HEK293 (cell line): ENCODE data around the gene ANKAR.
"Not testable (repeated sequence)": the region's sequence is repeated elsewhere in the genome, so short reads cannot be mapped to it uniquely, and the experiment has no call there.

Experiments
- CTCF ChIP-seq: fragments of 450-650 bp; formaldehyde crosslinking; IDR thresholded peaks from 2 replicates; pipeline ENCODE4 v1.5.1; 2016; ENCODE audit warnings: missing biosample characterization, missing genetic modification characterization
- ZNF274 ChIP-seq, 2 experiments: fragments of 200-500 bp in 1 of 2; fragments of 450-650 bp in 1 of 2; sonication (Bioruptor generic) in 1 of 2; formaldehyde crosslinking in 1 of 2; IDR thresholded peaks; 2 replicates each; pipeline versions ENCODE4 v1.5.1 to v1.6.1; 2014 to 2016; ENCODE audit warnings: borderline replicate concordance in 1 of 2, inconsistent platforms in 1 of 2, low read length in 1 of 2, missing biosample characterization in 1 of 2, missing genetic modification characterization in 1 of 2

- not testable (repeated sequence) for TF ChIP-seq CTCF (tag by site-specific recombination); ZNF274 (IDR thresholded peaks at IDR 0.05; ENCODE audit: low read length); ZNF274 (tag by site-specific recombination; IDR thresholded peaks at IDR 0.05; ENCODE audit: borderline replicate concordance)
Observed at GRCh38 chr2:189717593-189717992, 43.1 kb downstream of the ANKAR start.
